Erythroblast (primary cell): Measurements from ENCODE around the gene DMTF1.

Experiments used
- GATA1 ChIP-seq: IDR thresholded peaks from 2 replicates; pipeline ENCODE4 v1.6.1; 2011; ENCODE audit warnings: low read depth, mild to moderate bottlenecking, control low read depth, low read length, moderate library complexity
- POLR2A ChIP-seq: IDR thresholded peaks from 2 replicates; pipeline ENCODE4 v1.6.1; 2011; ENCODE audit warnings: mild to moderate bottlenecking, low read length

DNA sequence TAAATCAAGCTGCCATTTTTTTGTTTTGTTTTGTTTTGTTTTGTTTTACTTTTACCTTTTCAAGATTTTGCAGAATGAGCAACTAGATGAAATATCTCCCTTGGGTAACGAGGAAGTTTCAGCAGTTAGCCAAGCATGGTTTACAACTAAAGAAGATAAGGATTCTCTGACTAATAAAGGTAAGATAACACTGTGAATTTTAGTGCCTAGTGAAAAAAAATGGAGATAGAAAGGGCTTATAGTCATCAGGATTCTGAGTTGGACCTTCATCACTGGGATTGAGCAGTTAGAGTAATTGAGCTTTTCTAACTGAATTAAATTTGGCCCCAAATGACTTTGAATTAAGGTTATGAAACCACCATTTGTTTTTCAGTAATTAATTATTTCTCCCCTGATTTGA, 21.2 kb downstream of the DMTF1 start:
- TF ChIP-seq POLR2A = no peak
- TF ChIP-seq GATA1 = no peak
